H1 (cell line): ENCODE data around the gene SPATA31D4. TPM values are rescaled to one million over a fixed set of nuclear protein-coding genes. Genes with fewer than 3 reads are reported as not detected.

Experiments
- CTCF ChIA-PET: fragments of 300-600 bp; sonication (Branson Sonifier 250); formaldehyde crosslinking; loops from one replicate; lab custom pipeline; 2021; ENCODE audit not compliant: partially characterized antibody; lab: Charles Lee
- POLR2A ChIA-PET: fragments of 300-600 bp; sonication (Branson Sonifier 250); formaldehyde crosslinking; loops from one replicate; lab custom pipeline; 2021; ENCODE audit warnings: inconsistent platforms; ENCODE audit not compliant: partially characterized antibody; lab: Charles Lee
- DNase-seq, 2 experiments: peaks; one replicate each; pipeline versions ENCODE4 v3.0.0 to v3.0.0-alpha.2; 2010 to 2022; ENCODE audit warnings: low spot score in 2 of 2, low read depth in 1 of 2, mixed read lengths in 1 of 2
- FAIRE-seq: peaks from 2 replicates; lab custom pipeline; 2011; peaks lifted over from hg19 to GRCh38; lab: Jason Lieb, UNC
- H2AFZ ChIP-seq: 2 replicates; pipeline ENCODE4 v1.8.1; 2012; ENCODE audit warnings: low read length, inconsistent platforms
- H2AK5ac ChIP-seq: 2 replicates; pipeline ENCODE4 v1.6.1; 2013; ENCODE audit warnings: low read depth, low read length
- H2BK120ac ChIP-seq: replicated peaks from 2 replicates; pipeline ENCODE3; 2013; ENCODE audit warnings: low read depth, low read length, inconsistent platforms
- H2BK12ac ChIP-seq: 2 replicates; pipeline ENCODE4 v1.6.1; 2013; ENCODE audit warnings: low read depth, low read length
- H2BK15ac ChIP-seq: 2 replicates; pipeline ENCODE4 v1.6.1; 2013; ENCODE audit warnings: low read length
- H2BK20ac ChIP-seq: 2 replicates; pipeline ENCODE4 v1.6.1; 2013; ENCODE audit warnings: low read length
- H2BK5ac ChIP-seq: 2 replicates; pipeline ENCODE4 v1.6.1; 2013; ENCODE audit warnings: low read depth, low read length
- H3K14ac ChIP-seq: 2 replicates; pipeline ENCODE4 v1.6.1; 2013; ENCODE audit warnings: inconsistent platforms; ENCODE audit not compliant: insufficient read length
- H3K18ac ChIP-seq: 2 replicates; pipeline ENCODE4 v1.6.1; 2013; ENCODE audit warnings: low read length; ENCODE audit errors: extremely low read depth
- H3K23ac ChIP-seq: 2 replicates; pipeline ENCODE4 v1.6.1; 2013; ENCODE audit warnings: inconsistent platforms; ENCODE audit not compliant: insufficient read length
- H3K23me2 ChIP-seq: 2 replicates; pipeline ENCODE4 v1.6.1; 2013; ENCODE audit warnings: low read depth, low read length
- H3K27ac ChIP-seq: 2 replicates; pipeline ENCODE4 v1.6.1; 2011; ENCODE audit warnings: low read depth, low read length, inconsistent platforms
- H3K27me3 ChIP-seq, 4 experiments: replicated peaks in 1 of 4; 1 replicate in 1 of 4; 2 replicates in 3 of 4; pipeline versions ENCODE4 v1.6.1 to v1.8.1; 2011 to 2013; ENCODE audit warnings: low read length in 3 of 4, mild to moderate bottlenecking in 3 of 4, inconsistent platforms in 2 of 4, mixed read lengths in 2 of 4, moderate library complexity in 1 of 4; ENCODE audit not compliant: control insufficient read depth in 3 of 4, insufficient read depth in 3 of 4; ENCODE audit errors: extremely low read depth in 1 of 4
- H3K36me3 ChIP-seq, 4 experiments: 2 replicates each; pipeline versions ENCODE4 v1.6.1 to v1.8.1; 2011 to 2013; ENCODE audit warnings: mild to moderate bottlenecking in 4 of 4, low read length in 3 of 4, moderate library complexity in 2 of 4, control low read depth in 1 of 4, inconsistent platforms in 1 of 4; ENCODE audit not compliant: insufficient read depth in 4 of 4, control insufficient read depth in 2 of 4
- H3K4ac ChIP-seq: replicated peaks from 2 replicates; pipeline ENCODE3; 2013; ENCODE audit warnings: low read length, low read depth, mixed read lengths, inconsistent platforms; ENCODE audit not compliant: insufficient read length
- H3K4me1 ChIP-seq, 4 experiments: replicated peaks in 1 of 4; 1 replicate in 1 of 4; 2 replicates in 3 of 4; pipeline versions ENCODE4 v1.6.1 to v1.8.1; 2011 to 2013; ENCODE audit warnings: low read length in 3 of 4, inconsistent platforms in 2 of 4, mixed read lengths in 1 of 4; ENCODE audit not compliant: insufficient read depth in 4 of 4, control insufficient read depth in 3 of 4
- H3K4me2 ChIP-seq, 2 experiments: 2 replicates each; pipeline versions ENCODE4 v1.6.1 to v1.8.1; 2011 to 2013; ENCODE audit warnings: low read depth in 2 of 2, low read length in 2 of 2, control low read depth in 1 of 2, inconsistent platforms in 1 of 2, mild to moderate bottlenecking in 1 of 2; ENCODE audit not compliant: insufficient read depth in 1 of 2
- H3K4me3 ChIP-seq, 4 experiments: fragments of 200-600, 300-600 bp in 1 of 4; sonication (generic), shearing (Covaris generic), sonication (Bioruptor Twin) in 1 of 4; 2 replicates each; pipeline versions ENCODE4 v1.5.1 to v1.8.1; 2011 to 2016; ENCODE audit warnings: low read length in 4 of 4, low read depth in 3 of 4, control low read depth in 2 of 4, inconsistent platforms in 2 of 4, mild to moderate bottlenecking in 2 of 4, mixed read lengths in 1 of 4, moderate library complexity in 1 of 4; ENCODE audit not compliant: insufficient read depth in 2 of 4; ENCODE audit errors: extremely low read depth in 1 of 4
- H3K56ac ChIP-seq: replicated peaks from 2 replicates; pipeline ENCODE3; 2013; ENCODE audit warnings: low read depth, mild to moderate bottlenecking, mixed read lengths, low read length, inconsistent platforms; ENCODE audit not compliant: insufficient read length
- H3K79me1 ChIP-seq: 2 replicates; pipeline ENCODE4 v1.6.1; 2013; ENCODE audit warnings: low read depth, low read length, control low read depth
- H3K79me2 ChIP-seq, 2 experiments: 2 replicates each; pipeline versions ENCODE4 v1.6.1 to v1.8.1; 2012 to 2013; ENCODE audit warnings: low read length in 2 of 2, mild to moderate bottlenecking in 2 of 2, inconsistent platforms in 1 of 2; ENCODE audit not compliant: insufficient read depth in 2 of 2, control insufficient read depth in 1 of 2
- H3K9ac ChIP-seq, 4 experiments: replicated peaks in 1 of 4; 1 replicate in 1 of 4; 2 replicates in 3 of 4; pipeline versions ENCODE4 v1.6.1 to v1.8.1; 2011 to 2013; ENCODE audit warnings: low read depth in 3 of 4, low read length in 3 of 4, control low read depth in 2 of 4, mild to moderate bottlenecking in 2 of 4, moderate library complexity in 2 of 4, inconsistent platforms in 1 of 4; ENCODE audit errors: extremely low read depth in 1 of 4
- H3K9me3 ChIP-seq, 2 experiments: 2 replicates each; pipeline versions ENCODE4 v1.6.1 to v1.8.1; 2012 to 2013; ENCODE audit warnings: mild to moderate bottlenecking in 2 of 2, moderate library complexity in 2 of 2, control low read depth in 1 of 2, inconsistent platforms in 1 of 2, low read depth in 1 of 2, low read length in 1 of 2, mixed read lengths in 1 of 2; ENCODE audit not compliant: insufficient read depth in 2 of 2
- H4K20me1 ChIP-seq, 2 experiments: replicated peaks in 1 of 2; 2 replicates each; pipeline versions ENCODE3 to v1.8.1; 2011 to 2013; ENCODE audit warnings: inconsistent platforms in 2 of 2, low read length in 2 of 2, mild to moderate bottlenecking in 1 of 2; ENCODE audit not compliant: insufficient read depth in 2 of 2, control insufficient read depth in 1 of 2
- H4K5ac ChIP-seq: 2 replicates; pipeline ENCODE4 v1.6.1; 2013; ENCODE audit warnings: low read length, low read depth, mixed read lengths, inconsistent platforms; ENCODE audit not compliant: insufficient read length
- H4K8ac ChIP-seq: 2 replicates; pipeline ENCODE4 v1.8.0; 2013; ENCODE audit warnings: mild to moderate bottlenecking, moderate library complexity, low read length, inconsistent platforms; ENCODE audit not compliant: insufficient read depth; ENCODE audit errors: extremely low read depth
- H4K91ac ChIP-seq: replicated peaks from 2 replicates; pipeline ENCODE3; 2013; ENCODE audit warnings: low read length, mixed read lengths, inconsistent platforms; ENCODE audit not compliant: insufficient read length
- NRF1 ChIP-seq: IDR thresholded peaks from 2 replicates; pipeline ENCODE4 v1.6.1; 2011; ENCODE audit warnings: mild to moderate bottlenecking, low read depth, low read length, improper control_type of control experiment
- SP4 ChIP-seq: IDR thresholded peaks from 2 replicates; pipeline ENCODE4 v1.6.1; 2012; ENCODE audit warnings: low read length, inconsistent platforms
- polyA plus RNA-seq, 7 experiments: library from polyadenylated mRNA; depleted of rRNA in 3 of 7; stranded (reverse) in 5 of 7; unstranded in 2 of 7; fragments of >200 nt in 5 of 7; fragments of 200-250 nt in 2 of 7; gene quantifications; 1 replicate in 5 of 7; 2 replicates in 1 of 7; 4 replicates in 1 of 7; pipeline versions ENCODE4 v1.2.1 to v1.2.3, GENCODE V29; 2011 to 2013; ENCODE audit warnings: missing spikeins in 2 of 7, mixed read lengths in 2 of 7
- total RNA-seq: library from RNA; stranded (reverse); fragmentation: NEBNext Ultra II Directional; extraction: Animal tissue kit (Norgen Biotek cat#: 25700); gene quantifications from 2 replicates; pipeline ENCODE4 v1.2.1, GENCODE V29; 2021

SPATA31D4 gene
- total and polyA plus RNA-seq, 2 of the 8 experiments (the other 6 are each of a cell fraction or from before 2014, with no cell fraction given), result not detected

DNA sequence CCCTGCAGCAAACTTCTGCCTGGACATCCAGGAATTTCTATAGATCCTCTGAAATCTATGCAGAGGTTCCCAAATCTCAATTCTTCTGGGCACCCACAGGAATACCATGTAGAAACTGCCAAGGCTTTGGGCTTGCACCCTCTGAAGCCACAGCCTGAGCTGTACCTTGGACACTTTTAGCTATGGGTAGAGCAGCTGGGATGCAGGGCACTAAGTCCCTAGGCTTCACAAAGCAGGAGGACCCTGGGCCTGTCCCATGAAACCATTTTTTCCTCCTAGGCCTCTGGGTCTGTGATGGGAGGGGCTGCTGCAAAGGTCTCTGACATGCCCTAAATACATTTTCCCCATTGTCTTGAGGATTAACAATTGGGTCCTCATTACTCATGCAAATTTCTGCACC, 27.4 kb downstream of the SPATA31D4 start:
- no peaks in the 10 kb centered on the region for H3K79me2 ChIP-seq
- DNase-seq, result no peak
- TF ChIP-seq SP4 (no peak), NRF1 (no peak)

More for the DNA sequence above, 27.4 kb downstream of the SPATA31D4 start:
- Histone ChIP-seq H3K4ac (no peak overlapping the region), H3K9ac (no peak overlapping the region), H3K4me2 (no peak overlapping the region), H4K8ac (no peak overlapping the region), H3K4me3 (no peak overlapping the region), H2BK5ac (no peak overlapping the region), H3K14ac (no peak overlapping the region), H3K27ac (no peak overlapping the region), H3K56ac (no peak overlapping the region), H2BK12ac (no peak overlapping the region), H2AFZ (no peak overlapping the region), H4K20me1 (no peaks in the 10 kb centered on the region), H3K9me3 (peaks cover 13 to 17% of the 10 kb centered on the region in 2 experiments; a peak in 3 of 4 replicates), H3K27me3 (no peaks in the 10 kb centered on the region), H2BK15ac (no peak overlapping the region), H3K18ac (no peak overlapping the region), H3K4me1 (no peaks in the 10 kb centered on the region), H2BK120ac (no peak overlapping the region), H2AK5ac (no peak overlapping the region), H4K5ac (no peak overlapping the region), H2BK20ac (no peak overlapping the region), H3K79me1 (no peaks in the 10 kb centered on the region), H3K23me2 (peaks cover 1% of the 10 kb centered on the region; the same call in 1 of the 2 replicates), H3K23ac (no peak overlapping the region), H4K91ac (no peak overlapping the region), H3K36me3 (no peaks in the 10 kb centered on the region)
- POLR2A ChIA-PET, result no interaction called here
- FAIRE-seq, result no peak
- CTCF ChIA-PET, result no interaction called here
